NCI-H748 treated with DMSO at 0.1 percent for 48 hours (cell line): ENCODE data around the gene TM4SF4.

ENCODE experiments used
- DNase-seq: peaks from one replicate; lab custom pipeline; 2025; lab: John Stamatoyannopoulos, UW

Gene TM4SF4

DNA sequence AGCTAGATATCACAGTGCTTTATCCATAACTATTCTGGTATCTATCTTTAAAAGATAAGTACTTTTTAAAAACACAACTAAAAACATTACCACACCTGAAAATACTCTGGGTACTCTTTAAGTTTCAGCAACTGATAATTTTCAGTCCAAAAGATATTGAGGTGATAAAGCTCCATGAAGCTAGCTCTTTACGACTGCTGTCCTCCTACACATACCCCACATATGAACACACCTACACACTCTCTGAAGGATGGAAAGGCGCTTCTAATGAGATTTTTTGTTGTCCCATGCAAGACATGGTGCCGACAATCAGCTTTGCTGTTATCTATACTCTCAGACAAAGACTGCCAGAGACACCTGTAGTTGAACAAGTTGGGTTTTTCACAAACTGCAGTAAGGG, 19.1 kb upstream of the TM4SF4 start:
- no peak for DNase-seq

DNA sequence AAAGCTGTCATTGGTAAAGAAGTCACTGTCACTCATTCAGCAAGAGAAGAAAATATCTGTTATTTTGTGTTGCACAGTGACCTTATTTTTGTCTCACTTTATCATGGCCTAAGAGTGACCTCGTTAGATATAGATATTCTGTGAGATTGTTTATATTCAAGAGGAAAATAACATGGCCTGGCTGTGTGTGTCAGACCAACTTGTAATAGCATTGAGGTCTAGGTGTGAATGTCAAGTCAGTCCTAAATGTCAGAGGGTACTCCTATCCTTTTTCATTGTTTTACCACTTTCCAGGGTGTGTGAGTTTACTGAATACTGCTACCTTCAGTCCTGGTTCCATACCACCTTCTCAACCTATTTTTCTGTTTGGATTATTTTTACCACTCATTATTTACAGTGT, 18.5 kb upstream of the TM4SF4 start:
- DNase-seq, result no peak

DNA sequence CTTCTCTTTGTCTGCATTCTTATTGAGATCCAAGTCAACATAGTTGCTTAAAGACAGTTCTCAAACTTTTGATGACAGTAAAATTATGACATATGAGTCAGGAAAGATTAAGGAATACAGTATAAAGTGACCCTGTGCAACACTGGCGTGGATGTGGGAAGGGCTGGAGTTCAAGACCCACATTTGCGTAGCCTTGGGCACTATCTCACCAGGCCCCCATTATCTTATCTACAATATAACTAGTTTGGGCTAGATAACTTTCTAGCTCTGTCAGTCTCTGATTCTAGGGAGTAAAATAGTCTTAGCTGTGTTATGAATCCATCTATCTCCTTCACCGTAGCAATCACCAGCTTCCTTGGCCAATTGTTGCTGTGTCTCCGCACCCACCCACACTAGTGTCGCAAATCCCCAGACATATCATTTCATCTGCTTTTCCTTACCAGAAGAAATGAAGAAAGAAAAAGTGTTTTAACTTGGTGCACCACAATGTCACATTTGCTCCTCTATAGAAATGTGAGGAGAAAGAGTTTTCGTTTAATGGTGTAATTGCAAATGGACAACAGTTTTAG, 14.9 kb upstream of the TM4SF4 start:
- DNase-seq, result no peak

DNA sequence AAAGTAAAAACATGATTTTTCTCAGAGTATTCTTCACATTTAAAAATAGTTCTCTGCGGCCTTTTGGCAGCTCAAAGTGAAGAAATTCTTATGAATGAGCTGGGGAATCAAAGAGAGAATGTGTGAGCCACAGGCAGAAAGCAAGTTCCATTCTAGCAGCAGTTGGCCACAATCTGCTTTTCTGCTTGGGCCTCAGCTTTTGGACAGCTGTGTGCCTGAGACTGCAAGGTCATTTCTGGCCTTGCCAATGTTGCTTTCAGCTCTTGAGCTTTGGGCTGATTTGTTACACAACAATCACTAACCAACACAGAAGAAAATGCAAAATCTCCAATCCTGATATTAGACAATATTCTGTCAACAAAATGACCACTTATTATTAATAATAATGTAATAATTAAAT, 14.4 kb upstream of the TM4SF4 start:
- DNase-seq, result no peak

DNA sequence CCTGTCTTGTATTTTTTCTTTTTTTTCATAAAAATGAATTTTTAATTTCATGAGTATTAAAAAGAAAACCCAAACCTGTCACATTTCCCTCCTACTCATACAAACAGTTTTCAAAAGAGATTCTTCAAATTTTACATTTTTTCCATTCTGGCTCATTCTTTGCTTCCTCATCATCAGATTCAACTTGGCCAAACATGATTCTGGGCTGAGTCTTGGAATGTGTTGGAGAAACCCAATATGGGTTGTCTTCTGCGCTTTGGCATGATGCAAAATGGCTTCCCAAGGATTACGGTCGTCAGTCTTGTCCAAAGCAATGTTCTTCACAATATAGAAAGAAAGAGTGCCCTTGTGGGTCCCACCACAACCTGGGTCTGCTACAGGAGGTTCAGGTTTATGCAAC, 12.4 kb upstream of the TM4SF4 start:
- no peak for DNase-seq

DNA sequence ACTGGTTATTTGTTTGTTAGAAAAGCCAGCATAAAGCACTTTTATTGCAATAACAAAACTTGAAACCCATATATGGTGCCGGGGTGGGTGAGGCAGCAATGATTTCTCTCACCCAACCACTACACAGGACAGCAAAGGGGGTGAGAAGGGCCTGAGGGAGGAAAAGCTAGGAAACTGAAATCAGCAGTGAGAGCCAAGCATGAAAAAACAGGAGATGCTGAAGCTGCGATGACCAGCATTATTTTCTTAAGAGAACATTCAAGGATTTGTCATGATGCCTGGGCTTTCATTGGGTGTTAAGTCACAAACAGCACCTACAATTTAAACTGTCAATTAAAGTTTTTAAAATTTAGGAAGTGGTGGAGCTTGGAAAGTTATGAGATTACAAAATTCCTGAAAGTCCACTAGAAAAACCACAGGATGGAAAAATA, 11.9 kb upstream of the TM4SF4 start:
- DNase-seq, result no peak

DNA sequence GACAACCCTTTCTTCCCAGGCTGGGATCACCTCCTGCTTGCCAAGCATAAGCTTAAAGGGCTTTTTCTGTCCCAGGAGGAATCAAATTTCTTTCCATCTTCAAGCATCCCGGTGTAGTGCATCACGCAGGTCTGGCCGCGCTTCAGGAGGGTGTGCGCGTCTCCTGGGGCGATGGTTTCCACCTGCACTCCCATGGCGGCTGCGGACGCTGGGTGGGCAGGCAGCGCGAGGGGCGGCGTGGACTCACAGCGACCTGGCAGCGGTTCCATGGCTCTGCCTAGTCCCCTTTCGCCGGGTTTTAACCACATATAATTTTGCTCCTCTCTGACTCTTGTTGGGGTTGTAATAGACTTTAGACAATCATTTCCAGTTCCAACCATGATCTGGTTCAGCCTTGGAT, 10.6 kb upstream of the TM4SF4 start:
- DNase-seq, result no peak

DNA sequence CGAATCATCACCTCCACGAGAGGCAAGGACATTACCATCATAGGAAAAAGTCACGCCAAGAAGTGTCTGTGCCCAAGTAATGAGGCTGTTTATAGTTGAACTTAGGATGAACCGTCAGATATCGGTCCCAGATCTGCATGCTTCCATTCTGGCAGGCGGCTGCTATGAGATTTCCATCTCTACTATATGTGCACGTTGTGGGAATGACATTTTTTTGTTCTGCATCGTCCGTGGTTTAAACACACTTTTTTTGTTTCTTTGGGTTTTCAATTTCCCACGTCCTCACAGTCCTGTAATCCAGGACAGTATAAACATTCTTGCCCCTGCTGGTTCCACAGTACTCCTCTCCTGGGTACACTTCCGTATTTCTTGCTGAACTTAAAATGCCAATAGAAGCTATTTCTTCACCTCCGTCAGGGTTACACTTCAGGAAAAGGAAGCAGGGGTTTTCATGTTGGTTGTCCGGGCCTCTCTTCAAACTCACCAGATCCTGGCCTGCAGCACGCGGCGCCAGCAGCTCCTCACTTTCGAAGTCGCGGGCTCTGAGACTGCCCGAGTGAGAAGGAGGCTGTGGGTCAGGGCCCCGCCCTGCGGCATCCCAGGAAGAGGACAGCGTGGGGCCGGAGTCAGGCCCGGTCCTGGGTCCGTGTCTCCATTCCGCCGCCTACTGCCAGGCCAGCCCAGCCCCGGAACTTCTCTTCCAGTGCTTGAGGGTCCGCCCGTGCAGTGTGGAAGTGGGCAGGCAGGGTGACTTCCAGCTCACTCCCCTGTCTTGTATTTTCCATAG, 9.8 kb upstream of the TM4SF4 start:
- DNase-seq, result no peak

DNA sequence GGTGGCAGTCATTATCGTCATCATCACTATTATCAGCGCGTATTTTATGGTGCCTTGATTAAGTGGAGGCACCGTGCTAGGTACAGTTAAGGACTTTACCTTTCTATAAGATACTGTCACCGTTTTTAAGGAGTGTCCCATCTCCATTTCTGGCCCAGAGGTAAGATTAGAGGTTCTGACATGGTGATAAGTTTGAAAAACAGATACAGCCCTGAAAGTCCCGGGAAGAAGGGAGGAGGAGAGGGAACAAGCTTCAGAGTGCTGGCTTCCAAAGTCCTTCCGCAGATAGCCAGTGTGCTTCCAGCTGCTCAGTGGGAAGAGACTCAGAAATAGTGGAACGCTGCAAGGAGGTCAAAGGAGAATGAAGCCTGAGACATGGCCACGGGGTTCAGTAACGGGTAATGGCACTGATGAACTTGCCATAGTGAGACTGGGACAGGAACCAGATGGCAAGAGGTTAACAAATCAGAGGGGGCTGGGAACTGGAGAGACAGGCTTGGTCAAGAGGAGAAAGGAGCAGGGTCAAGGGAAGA, 9.1 kb upstream of the TM4SF4 start:
- DNase-seq, result no peak

DNA sequence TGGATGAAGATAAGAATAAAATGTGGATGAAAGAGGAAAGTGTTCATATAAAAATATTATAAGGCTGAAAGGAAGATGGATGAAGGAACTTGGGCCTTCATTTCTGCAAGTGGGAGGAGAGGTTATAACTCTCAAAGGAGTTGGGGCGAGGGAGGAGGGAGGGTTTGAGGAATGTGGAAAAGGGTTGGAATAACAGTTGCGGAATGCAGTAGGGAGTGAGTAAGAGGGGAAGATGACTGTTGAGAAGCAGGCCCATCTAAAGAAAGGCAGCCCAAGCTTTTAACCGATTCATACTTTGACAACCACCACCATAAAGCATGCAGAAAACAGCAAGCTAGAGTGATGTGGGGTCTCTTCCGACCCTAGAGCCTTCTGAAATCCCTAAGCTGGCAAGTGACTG, 8.3 kb upstream of the TM4SF4 start:
- no peak for DNase-seq

DNA sequence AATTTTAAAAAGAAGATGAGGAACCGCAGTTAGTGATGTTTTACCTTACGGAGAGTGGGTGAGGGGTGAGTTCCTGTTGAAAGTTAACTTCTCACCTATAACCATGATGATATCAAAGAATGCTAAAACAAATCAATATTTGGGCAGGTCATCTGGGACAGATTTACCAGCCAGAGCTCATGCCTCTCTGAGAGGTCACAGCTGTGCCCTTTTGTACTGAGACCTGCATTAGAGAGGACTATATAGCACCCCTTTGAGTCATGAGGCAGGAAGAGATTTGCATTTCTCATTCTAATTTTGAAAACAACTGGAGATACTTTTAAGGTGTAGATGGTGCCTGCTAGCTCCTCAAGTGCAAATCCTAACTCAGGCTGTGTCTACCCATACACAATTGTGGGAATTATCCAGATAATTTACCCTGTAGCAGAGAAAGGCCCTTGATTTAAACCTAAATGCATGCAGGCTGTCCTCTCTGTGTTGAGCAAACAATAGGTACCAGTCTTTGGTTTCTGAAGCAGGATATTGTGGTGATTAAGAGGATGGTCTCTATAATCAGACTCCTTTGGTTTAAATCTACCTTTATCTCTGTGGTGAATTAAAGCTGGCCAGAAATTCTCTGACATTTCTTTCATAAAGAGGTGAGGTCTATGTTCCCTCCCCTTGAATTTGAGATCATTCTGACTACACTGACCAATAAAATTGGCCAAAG, 5.8 kb upstream of the TM4SF4 start:
- no peak for DNase-seq

DNA sequence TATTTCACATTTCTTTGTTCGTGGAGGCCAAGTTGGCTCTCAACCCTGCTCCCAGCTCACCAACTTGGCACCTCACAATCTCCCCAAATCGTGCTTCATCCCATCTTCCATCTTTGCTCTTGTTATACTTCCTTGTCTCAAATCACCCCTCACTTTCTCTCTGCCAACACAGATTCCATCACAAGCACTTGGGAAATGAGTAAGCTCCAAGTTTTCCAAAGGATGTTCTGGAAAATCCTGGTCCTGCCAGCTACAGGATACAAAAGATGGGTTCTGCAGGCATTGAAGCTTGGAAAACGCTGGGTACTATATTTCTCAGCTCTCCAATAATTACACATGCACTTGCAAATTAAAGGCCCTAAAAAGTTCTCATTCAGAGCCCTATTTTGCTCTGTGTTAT, 4.1 kb upstream of the TM4SF4 start:
- DNase-seq, result no peak

DNA sequence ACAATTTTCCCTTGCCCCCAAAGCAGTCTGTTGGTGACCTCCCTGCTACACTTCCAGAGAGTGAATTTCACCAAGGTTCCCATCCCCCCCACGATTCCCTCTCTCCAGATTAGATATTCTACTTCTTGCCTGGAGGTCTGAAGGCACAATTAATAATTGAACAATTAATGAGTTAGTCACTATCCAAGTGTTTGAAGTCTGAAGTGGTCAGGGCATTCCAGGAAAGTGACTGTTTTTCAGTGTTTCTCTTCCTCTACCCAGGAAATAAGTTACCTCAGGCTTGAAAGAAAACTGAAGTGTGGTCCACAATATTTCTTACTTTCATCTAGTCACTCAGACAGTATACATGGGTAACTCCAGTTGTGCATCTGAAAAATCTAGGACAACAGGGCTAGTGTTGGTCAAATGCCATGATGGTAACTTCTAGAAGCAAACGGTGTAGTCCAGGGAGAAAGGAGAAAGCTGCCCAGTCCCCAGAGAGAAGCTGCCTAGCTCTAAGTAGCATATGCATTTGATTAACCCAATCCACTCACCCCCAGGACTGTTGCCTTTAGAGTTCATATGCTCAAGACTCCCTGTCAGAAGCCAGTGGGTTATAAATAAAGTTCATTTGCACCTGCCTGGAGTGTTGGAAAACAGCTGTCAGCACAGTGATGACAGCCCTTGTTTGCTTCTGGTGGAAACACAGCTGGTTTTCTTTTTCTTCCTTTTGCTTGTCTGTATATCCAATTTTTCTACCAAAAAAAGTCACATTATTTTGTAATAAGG, 2.3 kb upstream of the TM4SF4 start:
- no peak for DNase-seq

DNA sequence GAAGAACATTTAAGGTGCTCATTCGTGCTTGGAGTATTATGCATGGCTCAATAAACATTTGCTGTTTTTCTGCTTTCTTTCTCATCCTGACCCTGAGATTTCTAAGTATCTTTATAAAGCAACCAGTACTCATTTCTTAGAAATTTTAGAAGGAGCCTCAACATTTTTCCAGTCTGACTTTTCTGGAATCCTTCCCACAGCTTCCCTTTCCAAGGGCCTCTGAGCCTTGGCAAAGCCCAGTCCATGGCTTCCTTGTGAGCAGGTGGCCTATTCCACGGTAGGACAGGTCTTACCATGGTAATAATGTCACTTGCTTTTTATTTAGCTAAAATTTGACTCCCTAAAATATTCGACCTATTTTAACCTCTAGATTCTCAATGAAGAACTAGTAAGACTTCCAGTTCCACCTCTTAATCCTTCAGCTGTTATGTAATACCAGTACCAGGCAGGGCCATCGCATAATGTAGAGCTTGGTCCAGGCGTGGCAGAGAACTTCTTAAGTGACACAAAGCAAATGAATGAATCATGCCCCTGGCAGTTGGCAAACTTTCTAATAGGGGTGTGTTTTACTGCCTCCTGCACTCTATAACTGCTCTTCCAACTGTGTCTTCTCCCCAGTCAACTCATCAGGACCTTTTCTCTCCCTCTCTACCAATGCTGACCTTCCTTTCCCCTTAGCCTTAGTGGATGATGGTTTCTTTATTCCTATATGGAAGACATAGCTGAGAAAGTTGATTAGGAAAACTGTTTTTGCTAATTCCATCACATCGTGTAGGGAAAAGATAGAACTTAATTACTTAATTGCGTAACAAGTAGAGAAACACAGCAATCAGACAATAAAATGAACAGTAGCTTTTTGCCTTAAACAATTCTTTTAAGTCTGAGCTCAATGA, 894 bp upstream of the TM4SF4 start:
- DNase-seq, result no peak

DNA sequence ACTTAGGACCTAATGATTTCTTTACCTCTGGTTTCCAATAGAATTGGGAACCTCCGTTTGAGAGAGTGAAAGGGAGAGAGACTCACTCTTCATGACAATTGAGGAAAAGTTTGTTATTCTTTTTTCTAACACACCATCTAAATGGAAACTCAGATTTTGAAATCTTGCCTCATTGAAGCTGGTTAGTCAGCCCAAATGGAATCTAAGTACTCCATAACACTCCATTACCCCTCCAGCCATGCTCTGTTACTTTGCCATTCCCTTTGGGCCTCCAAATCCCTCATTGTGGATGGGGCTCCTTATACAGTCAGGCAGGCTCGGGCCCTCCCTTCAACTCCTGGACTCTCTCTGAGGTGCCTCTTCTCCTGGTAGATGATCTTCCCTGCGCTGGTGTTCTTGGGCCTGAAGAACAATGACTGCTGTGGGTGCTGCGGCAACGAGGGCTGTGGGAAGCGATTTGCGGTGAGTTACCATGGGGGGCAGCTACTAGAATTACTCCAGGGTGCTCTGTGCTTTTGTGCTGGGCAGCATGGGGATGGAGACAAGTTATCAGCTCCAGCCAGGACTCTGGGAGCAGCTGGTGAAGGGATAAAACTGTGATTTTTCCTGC, 1.1 kb downstream of the TM4SF4 start:
- DNase-seq, result no peak

DNA sequence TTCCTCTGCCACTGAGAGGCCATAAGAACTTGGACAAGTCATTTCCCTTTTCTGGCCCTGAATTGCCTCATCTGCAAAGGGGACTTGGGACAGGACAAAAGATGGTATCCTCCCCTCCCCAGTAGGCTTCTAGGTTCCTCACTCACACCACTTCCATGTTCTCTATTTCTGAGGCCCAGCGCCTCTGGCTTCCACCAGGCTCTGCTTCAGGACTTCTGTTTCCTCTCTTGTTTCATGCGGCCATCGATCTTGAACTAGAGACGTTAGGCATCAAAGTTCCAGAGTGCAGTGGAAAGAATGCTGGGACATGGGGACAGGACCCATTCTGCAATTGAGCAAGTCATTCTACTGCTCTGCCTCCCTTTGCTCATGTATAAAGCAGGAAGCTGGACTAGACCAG, 1.7 kb downstream of the TM4SF4 start:
- no peak for DNase-seq

DNA sequence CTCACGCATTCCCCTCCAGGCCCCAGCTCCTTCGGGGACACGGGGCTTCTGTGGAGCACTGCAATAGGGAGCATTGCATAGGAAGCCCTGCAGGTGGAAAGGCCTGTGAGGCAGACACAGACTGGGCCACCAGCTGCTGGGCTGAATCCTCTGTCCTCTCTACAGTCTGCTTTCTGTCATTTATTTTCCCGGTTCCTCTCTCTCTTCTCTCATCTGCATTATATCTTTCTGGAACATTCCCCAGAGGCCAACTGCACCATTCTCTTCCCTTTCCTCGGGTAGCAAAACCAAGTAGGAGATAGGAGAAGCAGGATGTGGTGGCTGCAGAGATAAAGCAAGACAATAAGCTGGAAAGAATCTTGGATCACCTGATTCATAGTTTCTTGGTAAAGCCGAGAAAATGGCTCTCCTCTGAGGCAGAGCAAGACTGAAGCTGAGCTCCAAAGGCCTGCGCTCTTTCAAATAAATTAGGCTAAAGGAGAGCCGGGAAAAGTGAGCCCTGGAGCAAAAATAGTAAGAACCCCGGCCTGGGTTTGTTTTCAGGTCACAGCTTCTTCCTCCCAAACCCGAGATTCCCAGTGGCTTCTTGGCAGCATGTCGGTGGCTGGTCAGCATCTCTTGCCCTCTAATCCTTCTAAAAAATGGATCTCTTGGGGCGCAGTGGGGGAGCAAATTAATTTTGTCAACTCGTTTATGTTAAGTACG, 5.3 kb downstream of the TM4SF4 start:
- no peak for DNase-seq

DNA sequence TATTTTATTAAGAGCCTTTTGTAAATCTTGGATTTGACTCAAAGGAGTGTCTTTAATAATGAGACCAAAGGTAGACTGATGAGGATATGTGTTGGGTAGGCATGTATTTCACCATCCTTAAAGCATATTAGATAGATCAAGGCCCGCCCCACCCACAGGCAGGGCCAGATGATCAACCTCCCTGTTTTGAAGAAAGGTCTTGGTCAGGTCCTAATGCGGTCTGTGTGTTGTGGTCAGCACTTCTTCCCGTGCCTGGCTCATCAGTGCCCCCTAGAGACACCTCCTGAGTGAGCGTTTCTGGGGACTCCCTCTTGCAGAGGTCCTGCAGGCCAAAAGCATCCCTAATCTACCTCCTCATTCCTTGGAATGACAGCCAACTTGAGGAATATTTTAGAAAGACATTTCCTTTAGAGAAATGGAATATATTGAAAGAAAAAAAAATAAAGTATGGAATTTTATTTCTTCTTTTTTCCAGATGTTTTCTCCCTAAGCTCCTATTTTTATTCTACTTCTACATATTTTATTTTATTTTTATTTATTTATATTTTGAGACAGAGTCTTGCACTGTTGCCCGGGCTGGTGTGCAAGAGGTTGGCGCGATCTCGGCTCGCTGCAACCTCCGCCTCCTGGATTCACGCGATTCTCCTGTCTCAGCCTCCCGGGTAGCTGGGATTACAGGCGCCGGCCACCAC, 6.0 kb downstream of the TM4SF4 start:
- DNase-seq, result peak; percentile 13

DNA sequence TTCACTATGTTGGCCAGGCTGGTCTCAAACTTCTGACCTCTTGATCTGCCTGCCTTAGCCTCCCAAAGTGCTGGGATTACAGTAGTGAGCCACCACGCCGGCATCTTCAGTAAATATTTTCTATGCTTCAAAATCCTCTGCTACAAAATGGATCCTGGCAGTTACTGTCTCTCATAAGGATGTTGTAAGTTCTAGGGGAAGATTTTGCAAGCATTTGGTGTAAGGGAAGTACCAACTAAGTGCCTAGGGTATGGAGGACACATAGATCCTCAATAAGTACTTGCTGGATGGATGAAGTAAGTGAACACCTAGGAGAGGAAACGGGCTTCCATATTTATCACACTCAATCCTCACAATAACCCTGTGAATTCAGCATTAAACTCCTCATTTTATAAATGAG, 6.6 kb downstream of the TM4SF4 start:
- DNase-seq, result no peak

DNA sequence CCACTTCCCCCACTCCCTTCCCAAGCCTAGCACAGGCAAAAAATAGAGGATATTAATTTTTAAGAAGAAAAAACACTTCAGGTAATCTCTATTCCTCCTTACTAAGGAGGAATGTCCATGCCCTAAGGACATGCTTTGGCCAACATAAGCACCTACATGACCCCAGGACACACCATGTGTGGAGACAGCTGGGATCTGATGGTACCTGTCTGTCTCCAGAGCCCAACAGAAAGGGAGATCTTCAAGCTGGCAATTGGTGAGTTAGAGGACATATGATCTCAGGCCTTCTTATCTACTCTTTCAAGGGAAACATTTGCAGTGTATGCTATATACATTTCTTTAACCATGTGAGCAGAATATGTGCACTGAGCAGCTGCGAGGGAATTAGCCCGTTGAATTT, 7.0 kb downstream of the TM4SF4 start:
- DNase-seq, result no peak
